Natural killer cell (primary cell): ENCODE measurements around the gene HBD. TPM values are rescaled to one million over a fixed set of nuclear protein-coding genes. Genes with fewer than 3 reads are reported as not detected.

Source experiments
- total RNA-seq, 4 donors: library from RNA; stranded (reverse); fragments of 120-200 nt in 1 of 4; gene quantifications; one replicate each; pipeline versions ENCODE4 v1.2.3 to v1.2.4, GENCODE V29; 2013 to 2022

Gene HBD
- total RNA-seq, 3 donors from 2014 or later (not counting 1 experiment from before 2014, with no cell fraction given) = not detected

Other genes starting within 250 kb of the HBD start
- not detected for gene OR51L1, start 239.6 kb downstream of the HBD start, total RNA-seq
- gene OR52J3, start 188.0 kb downstream of the HBD start, total RNA-seq = not detected
- not detected for gene OR52E2, start 174.9 kb downstream of the HBD start, total RNA-seq
- not detected for gene OR52E1, start 164.9 kb downstream of the HBD start, total RNA-seq
- gene OR52A5, start 96.1 kb downstream of the HBD start, total RNA-seq = not detected
- gene OR52A1, start 79.7 kb downstream of the HBD start, total RNA-seq = not detected
- not detected for gene OR51V1, start 33.8 kb downstream of the HBD start, total RNA-seq
- gene HBB, start 7.4 kb downstream of the HBD start, total RNA-seq = 10 to 100 TPM in 1 of 3 donors, 1 to 10 TPM in 1, not detected in 1; 2.6 to 10.6 TPM
- not detected for gene HBG1, start 15.4 kb upstream of the HBD start, total RNA-seq
- not detected for gene HBG2, start 20.3 kb upstream of the HBD start, total RNA-seq
- not detected for gene HBE1, start 35.5 kb upstream of the HBD start, total RNA-seq
- gene OR51B4, start 67.5 kb upstream of the HBD start, total RNA-seq = not detected
- not detected for gene OR51B2, start 89.8 kb upstream of the HBD start, total RNA-seq
- gene OR51B5, start 109.0 kb upstream of the HBD start, total RNA-seq = not detected
- not detected for gene OR51B6, start 117.0 kb upstream of the HBD start, total RNA-seq
- not detected for gene OR51M1, start 149.3 kb upstream of the HBD start, total RNA-seq
- gene OR51Q1, start 187.6 kb upstream of the HBD start, total RNA-seq = not detected
- gene OR51I1, start 207.0 kb upstream of the HBD start, total RNA-seq = not detected
- gene OR51I2, start 214.8 kb upstream of the HBD start, total RNA-seq = not detected